Upper lobe of right lung (tissue), 1 donor: ENCODE data around the gene GIMAP2. TPM values are rescaled to one million over a fixed set of nuclear protein-coding genes. Genes with fewer than 3 reads are reported as not detected.

ENCODE experiments used
- ATAC-seq: fragments of 200-7000 bp; cut with Tn5 transposase; one replicate; pipeline ENCODE4 v1.9.1; 2020; ENCODE audit warnings: mild to moderate bottlenecking, moderate library complexity
- DNase-seq: peaks from one replicate; pipeline ENCODE4 v3.0.0-alpha.2; 2020
- H3K27ac ChIP-seq: fragments of 200-600 bp; one replicate; pipeline ENCODE4 v1.8.0; 2022
- H3K27me3 ChIP-seq: fragments of 200-600 bp; one replicate; pipeline ENCODE4 v1.8.0; 2022; ENCODE audit warnings: mild to moderate bottlenecking
- H3K36me3 ChIP-seq: fragments of 200-600 bp; one replicate; pipeline ENCODE4 v1.8.0; 2022
- H3K4me1 ChIP-seq: fragments of 200-600 bp; one replicate; pipeline ENCODE4 v1.8.0; 2022
- H3K4me3 ChIP-seq: fragments of 200-600 bp; one replicate; pipeline ENCODE4 v1.8.0; 2022; ENCODE audit warnings: mild to moderate bottlenecking
- H3K9me3 ChIP-seq: fragments of 200-600 bp; one replicate; pipeline ENCODE4 v1.8.0; 2022
- intact Hi-C: fragments of 100-400 bp; cut with DNase I; formaldehyde crosslinking; loops from one replicate; pipeline ENCODE4 v1.11.0; 2022
- total RNA-seq: library from RNA; stranded (reverse); fragmentation: NEBNext Ultra II Directional; extraction: Animal tissue kit (Norgen Biotek cat#: 25700); gene quantifications from one replicate; pipeline ENCODE4 v1.2.1, GENCODE V29; 2021
- TF ChIP-seq, protein P1 (sequence below): fragments of 200-600 bp; IDR thresholded peaks from one replicate; pipeline ENCODE4 v1.8.0; 2022; ENCODE audit warnings: antibody characterized with exemption
- donor health status: DM: no; HTN: yes; CAD: no; lungs with severe emphysema.

Gene GIMAP2
- total RNA-seq, 1 donor from 2014 or later: 33.0 TPM

GRCh38 chr7:150716939-150717338, 31.4 kb downstream of the GIMAP2 start:
- DNase-seq (no peak), ATAC-seq (no peak)
- H3K27ac ChIP-seq: peak overlapping the region; percentile 83
- no peaks in the 10 kb centered on the region for H3K27me3 ChIP-seq
- peak overlapping the region; percentile 55 for H3K4me3 ChIP-seq
- intact Hi-C loops: no loop called here
- TF ChIP-seq, protein P1, sequence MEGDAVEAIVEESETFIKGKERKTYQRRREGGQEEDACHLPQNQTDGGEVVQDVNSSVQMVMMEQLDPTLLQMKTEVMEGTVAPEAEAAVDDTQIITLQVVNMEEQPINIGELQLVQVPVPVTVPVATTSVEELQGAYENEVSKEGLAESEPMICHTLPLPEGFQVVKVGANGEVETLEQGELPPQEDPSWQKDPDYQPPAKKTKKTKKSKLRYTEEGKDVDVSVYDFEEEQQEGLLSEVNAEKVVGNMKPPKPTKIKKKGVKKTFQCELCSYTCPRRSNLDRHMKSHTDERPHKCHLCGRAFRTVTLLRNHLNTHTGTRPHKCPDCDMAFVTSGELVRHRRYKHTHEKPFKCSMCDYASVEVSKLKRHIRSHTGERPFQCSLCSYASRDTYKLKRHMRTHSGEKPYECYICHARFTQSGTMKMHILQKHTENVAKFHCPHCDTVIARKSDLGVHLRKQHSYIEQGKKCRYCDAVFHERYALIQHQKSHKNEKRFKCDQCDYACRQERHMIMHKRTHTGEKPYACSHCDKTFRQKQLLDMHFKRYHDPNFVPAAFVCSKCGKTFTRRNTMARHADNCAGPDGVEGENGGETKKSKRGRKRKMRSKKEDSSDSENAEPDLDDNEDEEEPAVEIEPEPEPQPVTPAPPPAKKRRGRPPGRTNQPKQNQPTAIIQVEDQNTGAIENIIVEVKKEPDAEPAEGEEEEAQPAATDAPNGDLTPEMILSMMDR: no peak
- peaks cover 13% of the 10 kb centered on the region for H3K36me3 ChIP-seq
- H3K4me1 ChIP-seq: peaks cover 9% of the 10 kb centered on the region
- H3K9me3 ChIP-seq: no peaks in the 10 kb centered on the region

DNA sequence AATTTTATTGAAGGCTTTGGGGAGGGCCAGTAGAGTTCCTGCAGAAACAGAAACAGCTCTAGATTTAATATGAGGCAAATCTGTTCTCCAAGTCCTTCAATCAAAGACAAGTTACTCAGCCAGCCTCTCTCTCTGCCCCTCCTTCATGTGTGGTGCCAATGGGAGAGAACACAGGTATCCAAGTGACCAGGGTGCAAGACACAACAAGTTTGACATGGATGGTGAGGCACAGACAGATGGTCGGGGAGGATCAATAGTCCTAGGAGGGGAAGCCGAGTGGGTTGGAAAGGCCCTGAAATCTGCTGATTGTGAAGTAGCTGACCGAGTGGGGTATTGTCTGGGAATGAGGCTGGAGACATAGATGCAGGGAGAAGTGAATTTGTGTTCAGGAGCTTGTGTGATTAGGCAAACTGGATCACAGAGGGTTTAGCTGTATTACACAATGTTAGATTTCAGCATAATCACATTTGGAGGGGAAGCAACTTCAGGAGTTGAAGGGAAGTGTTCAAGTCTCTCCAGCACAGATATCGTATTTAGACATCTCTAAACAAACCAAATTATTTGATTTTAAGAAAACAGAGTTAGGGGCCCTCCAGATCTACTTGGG, 32.4 kb downstream of the GIMAP2 start:
- TF ChIP-seq, protein P1: no peak
- peaks cover 9% of the 10 kb centered on the region for H3K4me1 ChIP-seq
- H3K36me3 ChIP-seq: peaks cover 13% of the 10 kb centered on the region
- ATAC-seq (peak; percentile 39), DNase-seq (no peak)
- no peaks in the 10 kb centered on the region for H3K9me3 ChIP-seq
- peak overlapping the region; percentile 55 for H3K4me3 ChIP-seq
- intact Hi-C loops: no loop called here
- no peaks in the 10 kb centered on the region for H3K27me3 ChIP-seq
- peak overlapping the region; percentile 83 for H3K27ac ChIP-seq

GRCh38 chr7:150719436-150719835, 33.9 kb downstream of the GIMAP2 start:
- H3K4me1 ChIP-seq: peaks cover 9% of the 10 kb centered on the region
- H3K4me3 ChIP-seq: peak overlapping the region; percentile 55
- intact Hi-C loops: no loop called here
- H3K9me3 ChIP-seq: no peaks in the 10 kb centered on the region
- no peak for ATAC-seq
- TF ChIP-seq, protein P1: no peak
- no peak overlapping the region for H3K27ac ChIP-seq
- DNase-seq: no peak
- peaks cover 13% of the 10 kb centered on the region for H3K36me3 ChIP-seq
- H3K27me3 ChIP-seq: no peaks in the 10 kb centered on the region

DNA sequence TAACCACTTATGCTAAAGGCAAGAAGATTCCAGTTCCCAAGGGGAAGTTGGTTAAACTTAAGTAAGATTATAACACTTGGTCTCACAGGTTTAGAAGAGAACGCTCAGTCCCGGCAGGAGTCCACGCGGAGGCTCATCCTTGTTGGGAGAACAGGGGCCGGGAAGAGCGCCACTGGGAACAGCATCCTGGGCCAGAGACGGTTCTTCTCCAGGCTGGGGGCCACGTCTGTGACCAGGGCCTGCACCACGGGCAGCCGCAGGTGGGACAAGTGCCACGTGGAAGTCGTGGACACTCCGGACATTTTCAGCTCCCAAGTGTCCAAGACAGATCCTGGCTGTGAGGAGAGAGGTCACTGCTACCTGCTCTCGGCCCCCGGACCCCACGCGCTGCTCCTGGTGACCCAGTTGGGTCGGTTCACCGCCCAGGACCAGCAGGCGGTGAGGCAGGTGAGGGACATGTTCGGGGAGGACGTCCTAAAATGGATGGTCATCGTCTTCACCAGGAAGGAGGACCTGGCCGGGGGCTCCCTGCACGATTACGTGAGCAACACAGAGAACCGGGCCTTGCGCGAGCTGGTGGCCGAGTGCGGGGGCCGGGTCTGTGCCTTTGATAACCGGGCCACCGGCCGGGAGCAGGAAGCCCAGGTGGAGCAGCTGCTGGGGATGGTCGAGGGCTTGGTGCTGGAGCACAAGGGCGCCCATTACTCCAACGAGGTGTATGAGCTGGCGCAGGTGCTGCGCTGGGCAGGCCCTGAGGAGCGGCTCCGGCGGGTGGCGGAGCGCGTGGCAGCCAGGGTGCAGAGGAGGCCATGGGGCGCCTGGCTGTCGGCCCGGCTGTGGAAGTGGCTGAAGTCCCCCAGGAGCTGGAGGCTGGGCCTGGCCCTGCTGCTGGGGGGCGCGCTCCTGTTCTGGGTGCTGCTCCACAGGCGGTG, 34.7 kb downstream of the GIMAP2 start:
- peaks cover 9% of the 10 kb centered on the region for H3K4me1 ChIP-seq
- H3K36me3 ChIP-seq: peaks cover 13% of the 10 kb centered on the region
- H3K9me3 ChIP-seq: no peaks in the 10 kb centered on the region
- TF ChIP-seq, protein P1: no peak
- H3K4me3 ChIP-seq: no peak overlapping the region
- H3K27ac ChIP-seq: no peak overlapping the region
- DNase-seq (no peak), ATAC-seq (no peak)
- H3K27me3 ChIP-seq: no peaks in the 10 kb centered on the region
- intact Hi-C loops: no loop called here

DNA sequence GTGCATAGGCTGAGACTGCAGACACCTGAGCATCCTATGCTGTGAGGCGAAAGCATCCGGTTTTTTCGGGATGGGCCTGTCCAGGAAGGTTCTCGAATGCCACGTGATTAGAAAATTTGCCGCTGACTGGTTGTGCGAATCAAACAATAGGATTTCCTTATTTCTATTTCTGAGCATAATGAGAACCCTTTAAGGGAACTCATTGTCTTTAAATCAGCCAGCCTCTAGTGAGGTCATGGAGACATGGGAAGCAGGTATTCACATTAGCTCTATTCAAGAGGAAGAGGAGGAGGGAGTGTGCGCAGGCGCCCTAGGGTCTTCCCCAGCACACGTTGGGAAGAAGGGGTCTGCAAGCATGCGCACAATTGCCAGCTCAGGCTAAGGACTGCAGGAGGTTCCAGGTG, 36.5 kb downstream of the GIMAP2 start:
- H3K4me3 ChIP-seq: no peak overlapping the region
- ATAC-seq (no peak), DNase-seq (no peak)
- peaks cover 9% of the 10 kb centered on the region for H3K4me1 ChIP-seq
- H3K9me3 ChIP-seq: no peaks in the 10 kb centered on the region
- H3K36me3 ChIP-seq: peaks cover 13% of the 10 kb centered on the region
- TF ChIP-seq, protein P1: no peak
- intact Hi-C loops: no loop called here
- peak overlapping the region; percentile 42 for H3K27ac ChIP-seq
- no peaks in the 10 kb centered on the region for H3K27me3 ChIP-seq
